Stimulated activated CD4-positive, alpha-beta T cell treated with anti-CD3 and anti-CD28 coated beads, Interleukin-2, amount 100 ng/mL, for 4 hours (primary cell): ENCODE results near the gene SEPTIN12.
"Not testable (repeated sequence)": the region's sequence is repeated elsewhere in the genome, so short reads cannot be mapped to it uniquely, and the experiment has no call there.

Source experiments
- DNase-seq: peaks from one replicate; pipeline ENCODE4 v3.0.0-alpha.2; 2020; ENCODE audit warnings: low read depth

SEPTIN12 gene

DNA sequence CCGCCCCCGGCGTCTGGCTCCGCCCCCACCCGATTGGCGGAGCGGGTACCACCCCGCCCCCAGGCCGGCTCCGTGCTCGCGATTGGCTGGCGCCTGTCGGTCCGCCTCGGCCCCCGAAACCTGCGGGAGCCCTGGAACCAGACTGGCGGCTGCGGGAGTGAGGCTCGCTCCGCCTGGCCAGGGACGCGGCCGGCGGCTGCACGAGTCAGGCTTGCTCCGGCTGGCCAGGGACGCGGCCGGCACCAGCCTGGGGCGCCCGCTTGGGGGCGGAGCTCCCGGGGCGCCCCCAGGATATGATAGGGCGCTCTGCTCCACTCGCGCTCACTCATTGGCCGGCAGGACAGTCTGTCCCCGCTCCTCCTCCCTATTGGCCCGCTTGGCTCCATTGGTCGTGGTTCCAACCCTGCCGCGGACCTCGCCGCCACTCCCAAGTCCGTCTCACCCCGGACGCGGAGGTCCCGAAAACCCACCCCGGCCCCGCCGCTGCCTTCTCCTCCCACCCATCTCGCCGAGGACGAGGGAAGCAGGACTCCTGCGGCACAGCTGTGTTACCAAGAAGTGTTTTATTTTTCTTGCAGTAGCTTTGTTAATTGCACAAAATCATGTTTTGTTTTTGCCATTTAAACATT is 14.6 kb upstream of the SEPTIN12 start:
- DNase-seq, result peak; percentile 80

- DNase-seq, result peak; percentile 63
These were observed 14.0 kb upstream of the SEPTIN12 start, which contains the start of gene ROGDI for GRCh38 chr16:4801962-4802658. ROGDI (minus strand) TSS chr16:4802633; CDS start chr16:4802571, 62 bp downstream.

- no peak for DNase-seq
These were observed 13.2 kb upstream of the SEPTIN12 start for GRCh38 chr16:4801051-4801961.

GRCh38 chr16:4800290-4801041 is 12.3 kb upstream of the SEPTIN12 start:
- DNase-seq, result no peak

- no peak for DNase-seq
These were observed 11.2 kb upstream of the SEPTIN12 start for GRCh38 chr16:4799171-4799855.

GRCh38 chr16:4798456-4798855 is 10.3 kb upstream of the SEPTIN12 start:
- no peak for DNase-seq

- DNase-seq, result no peak
These were observed 9.7 kb upstream of the SEPTIN12 start for GRCh38 chr16:4797805-4798252.

GRCh38 chr16:4796982-4797804 is 9.0 kb upstream of the SEPTIN12 start:
- DNase-seq, result no peak

GRCh38 chr16:4795828-4796572 is 7.9 kb upstream of the SEPTIN12 start:
- no peak for DNase-seq

DNA sequence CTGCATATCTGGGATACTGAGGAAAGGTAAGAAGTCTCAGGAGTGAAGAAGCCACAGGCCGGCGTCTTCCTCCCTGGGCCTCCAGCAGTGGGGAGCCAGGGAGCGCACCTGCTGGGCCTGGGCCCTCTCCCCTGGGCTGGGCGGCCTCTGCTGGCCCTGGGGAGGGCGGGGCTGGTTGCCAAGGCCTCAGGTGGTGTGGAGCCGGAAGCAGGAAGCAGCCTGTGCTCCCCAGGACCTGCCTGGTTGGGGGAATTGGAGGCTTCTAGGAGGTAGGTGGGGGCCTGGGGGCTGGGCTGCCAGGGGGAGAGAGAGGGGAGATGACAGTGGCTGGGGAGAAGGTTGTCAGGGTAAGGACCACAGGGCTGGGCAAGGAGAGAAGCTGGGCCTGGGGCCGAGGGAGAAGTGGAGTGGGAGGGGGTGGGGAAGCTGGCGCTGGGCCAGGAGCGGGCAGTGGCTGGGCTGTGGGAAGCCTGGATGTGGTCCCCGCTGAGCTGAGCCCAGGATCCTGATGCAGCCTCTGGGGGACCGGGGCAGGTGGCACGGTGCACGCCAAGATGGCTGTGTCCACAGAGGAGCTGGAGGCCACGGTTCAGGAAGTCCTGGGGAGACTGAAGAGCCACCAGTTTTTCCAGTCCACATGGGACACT is 7.2 kb upstream of the SEPTIN12 start, which contains the start of gene SMIM22:
Gene SMIM22, plus strand, starts transcription at position 189 of the 647 bp plus-strand sequence. Its CDS starts 366 bp downstream, at position 555.
- DNase-seq, result no peak

DNA sequence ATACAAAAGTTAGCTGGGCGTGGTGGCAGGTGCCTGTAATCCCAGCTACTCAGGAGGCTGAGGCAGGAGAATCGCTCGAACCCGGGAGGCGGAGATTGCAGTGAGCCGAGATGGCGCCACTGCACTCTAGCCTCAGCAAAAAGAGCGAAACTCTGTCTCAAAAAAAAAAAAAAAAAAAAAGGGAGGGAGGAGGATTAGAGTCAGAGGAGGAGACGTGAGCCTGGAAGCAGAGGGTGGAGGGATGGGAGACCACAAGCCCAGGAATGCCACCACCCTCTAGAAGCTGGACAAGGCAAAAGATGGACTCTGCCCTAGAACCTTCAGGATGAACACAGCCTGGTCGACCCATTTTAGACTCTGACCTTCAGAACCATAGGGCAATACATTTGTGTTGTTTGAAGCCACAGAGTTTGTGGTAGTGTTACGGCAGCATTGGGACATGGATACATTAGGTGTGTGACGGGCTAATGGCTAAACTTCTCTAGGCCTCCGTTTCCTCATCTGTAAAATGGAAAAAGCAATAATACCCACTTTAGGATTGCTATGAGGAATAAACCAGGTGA is 4.9 kb upstream of the SEPTIN12 start:
- DNase-seq, result no peak

GRCh38 chr16:4790871-4791270 is 2.7 kb upstream of the SEPTIN12 start:
- DNase-seq, result no peak

DNA sequence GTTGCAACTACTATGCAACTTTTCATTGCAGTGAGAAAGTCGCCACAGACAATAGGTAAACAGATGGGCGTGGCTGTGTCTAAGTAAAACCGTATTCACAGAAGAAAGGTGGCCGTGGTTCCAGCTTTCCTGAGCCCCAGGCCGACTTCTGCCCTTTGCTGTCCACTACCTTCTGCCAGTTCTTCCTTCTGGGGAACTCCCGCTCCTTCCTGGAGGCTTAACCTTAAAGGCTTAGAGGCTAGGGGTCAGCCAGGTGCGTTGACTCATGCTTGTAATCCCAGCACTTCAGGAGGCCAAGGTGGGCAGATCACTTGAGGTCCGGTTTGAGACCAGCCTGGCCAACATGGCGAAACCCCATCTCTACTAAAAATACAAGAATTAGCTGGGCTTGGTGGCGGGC is 2.1 kb upstream of the SEPTIN12 start:
- no peak for DNase-seq

DNA sequence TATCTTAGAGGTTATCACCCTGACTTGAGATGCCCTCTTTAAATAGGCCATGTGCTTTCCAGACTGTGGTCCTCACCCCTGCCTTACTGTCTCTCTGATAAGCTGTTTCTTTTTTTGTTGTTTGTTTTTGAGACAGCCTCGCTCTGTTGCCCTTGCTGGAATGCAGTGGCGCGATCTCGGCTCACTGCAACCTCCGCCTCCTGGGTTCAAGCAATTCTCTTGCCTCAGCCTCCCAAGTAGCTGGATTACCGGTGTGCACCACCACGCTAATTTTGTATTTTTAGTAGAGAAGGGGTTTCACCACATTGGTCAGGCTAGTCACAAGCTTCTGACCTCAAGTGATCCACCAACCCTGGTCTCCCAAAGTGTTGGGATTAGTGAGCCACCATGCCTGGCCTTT is 765 bp upstream of the SEPTIN12 start:
- no peak for DNase-seq

- DNase-seq, result no peak
These were observed 344 bp upstream of the SEPTIN12 start for GRCh38 chr16:4788489-4788889.

DNA sequence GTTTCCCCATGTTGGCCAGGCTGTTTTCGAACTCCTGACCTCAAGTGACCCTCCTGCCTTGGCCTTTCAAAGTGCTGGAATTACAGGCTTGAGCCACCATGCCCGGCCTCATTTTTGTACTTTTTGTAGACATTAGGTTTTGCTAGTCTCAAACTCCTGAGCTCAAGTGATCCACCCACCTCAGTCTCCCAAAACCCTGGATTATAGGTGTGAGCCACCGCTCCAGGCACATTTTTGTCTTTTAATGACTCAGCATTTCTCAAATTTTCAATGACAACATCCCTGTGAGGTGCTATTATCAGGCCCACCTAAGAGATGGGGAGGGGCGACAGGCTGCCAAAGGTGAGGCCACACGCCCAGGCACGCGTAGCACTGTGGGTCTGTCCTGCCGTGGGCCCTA is 1.1 kb downstream of the SEPTIN12 start:
- no peak for DNase-seq

GRCh38 chr16:4785758-4786433 is 2.2 kb downstream of the SEPTIN12 start:
- no peak for DNase-seq

- DNase-seq, result not testable (repeated sequence)
These were observed 3.6 kb downstream of the SEPTIN12 start for GRCh38 chr16:4784444-4784987.
